BLaER1 (cell line): ENCODE data around the gene GEMIN7.

Experiments used
- H3K27ac ChIP-seq: shearing (Covaris generic); formaldehyde crosslinking; 2 replicates; pipeline ENCODE4 v1.8.1; 2022
- H3K27me3 ChIP-seq: shearing (Covaris generic); formaldehyde crosslinking; 2 replicates; pipeline ENCODE4 v1.8.1; 2022
- H3K36me3 ChIP-seq: shearing (Covaris generic); formaldehyde crosslinking; 2 replicates; pipeline ENCODE4 v1.8.1; 2022
- H3K4me1 ChIP-seq: shearing (Covaris generic); formaldehyde crosslinking; 2 replicates; pipeline ENCODE4 v1.8.1; 2022
- H3K4me2 ChIP-seq: shearing (Covaris generic); formaldehyde crosslinking; 2 replicates; pipeline ENCODE4 v1.8.1; 2022
- H3K4me3 ChIP-seq: shearing (Covaris generic); formaldehyde crosslinking; 2 replicates; pipeline ENCODE4 v1.8.1; 2022
- H3K9ac ChIP-seq: shearing (Covaris generic); formaldehyde crosslinking; 2 replicates; pipeline ENCODE4 v1.8.1; 2022
- H3K9me3 ChIP-seq: shearing (Covaris generic); formaldehyde crosslinking; 2 replicates; pipeline ENCODE4 v1.8.1; 2022
- H4K20me1 ChIP-seq: shearing (Covaris generic); formaldehyde crosslinking; 2 replicates; pipeline ENCODE4 v1.8.1; 2022
- Cebpa-rat ChIP-seq: shearing (Covaris generic); IDR thresholded peaks from 2 replicates; pipeline ENCODE4 v1.8.1; 2022

Gene GEMIN7

DNA sequence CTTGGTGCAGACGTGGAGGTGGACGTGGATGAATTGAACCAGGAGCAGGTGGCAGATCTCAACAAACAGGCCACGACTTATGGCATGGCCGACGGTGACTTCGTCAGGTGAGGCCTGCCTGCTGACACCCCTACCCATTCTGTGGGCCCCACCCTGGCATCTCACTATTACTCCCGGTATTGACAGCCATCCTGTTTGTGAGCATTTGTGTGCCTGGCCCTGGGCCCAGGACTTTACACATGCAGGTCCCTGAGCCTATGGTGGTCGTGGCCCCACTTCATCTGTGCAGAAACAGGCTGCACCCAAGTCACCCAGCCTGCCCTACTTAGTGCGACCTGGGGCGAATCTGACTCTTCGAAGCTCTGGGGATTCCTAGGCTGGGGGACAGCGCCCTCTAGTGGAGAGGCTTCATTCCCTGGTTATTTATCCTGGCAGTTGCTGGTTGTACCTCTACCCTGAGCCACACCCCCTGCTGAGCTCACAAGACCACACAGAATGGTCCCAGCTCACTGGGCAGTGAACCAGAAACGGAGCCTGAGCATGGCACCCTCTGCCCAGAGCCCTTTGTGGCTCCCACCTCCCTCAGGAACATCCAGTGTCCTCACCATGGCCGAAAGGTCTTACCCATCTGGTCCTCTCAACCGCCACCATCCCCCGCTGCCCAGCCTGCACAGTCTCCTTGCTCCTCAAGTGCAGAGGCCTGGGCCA lies 19.6 kb upstream of the GEMIN7 start:
- H3K4me2 ChIP-seq, result no peak overlapping the region
- H3K27ac ChIP-seq, result no peak overlapping the region
- no peaks in the 10 kb centered on the region for H3K27me3 ChIP-seq
- no peaks in the 10 kb centered on the region for H3K4me1 ChIP-seq
- no peak for TF ChIP-seq Cebpa-rat
- no peak overlapping the region for H3K4me3 ChIP-seq
- peaks cover 77% of the 10 kb centered on the region for H4K20me1 ChIP-seq
- H3K9me3 ChIP-seq, result no peaks in the 10 kb centered on the region
- H3K9ac ChIP-seq, result no peak overlapping the region
- H3K36me3 ChIP-seq, result peaks cover 100% of the 10 kb centered on the region

DNA sequence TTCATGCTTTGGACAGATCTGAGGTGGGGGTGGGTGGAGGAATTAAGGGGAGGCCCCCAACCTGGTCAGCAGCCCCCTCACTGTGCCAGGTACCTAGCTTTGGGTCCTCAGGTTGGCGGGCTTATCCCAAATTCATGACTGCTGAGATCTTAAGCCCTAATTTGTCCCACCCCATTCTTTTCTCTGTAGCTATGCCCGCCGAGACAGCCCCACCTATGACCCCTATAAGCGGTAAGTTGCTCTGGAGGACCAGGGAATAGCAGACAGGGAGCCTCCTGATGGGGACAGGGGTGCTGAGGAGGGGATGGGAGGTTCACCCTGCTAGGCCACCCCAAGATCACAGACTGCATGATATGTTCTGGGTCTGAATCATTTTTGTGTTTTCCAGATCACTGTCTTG lies 17.1 kb upstream of the GEMIN7 start:
- Histone ChIP-seq H4K20me1 (peaks cover 74% of the 10 kb centered on the region), H3K9ac (no peak overlapping the region), H3K27ac (no peak overlapping the region), H3K27me3 (no peaks in the 10 kb centered on the region), H3K36me3 (peaks cover 99% of the 10 kb centered on the region), H3K4me3 (no peak overlapping the region), H3K9me3 (no peaks in the 10 kb centered on the region), H3K4me1 (no peaks in the 10 kb centered on the region), H3K4me2 (no peak overlapping the region)
- no peak for TF ChIP-seq Cebpa-rat

DNA sequence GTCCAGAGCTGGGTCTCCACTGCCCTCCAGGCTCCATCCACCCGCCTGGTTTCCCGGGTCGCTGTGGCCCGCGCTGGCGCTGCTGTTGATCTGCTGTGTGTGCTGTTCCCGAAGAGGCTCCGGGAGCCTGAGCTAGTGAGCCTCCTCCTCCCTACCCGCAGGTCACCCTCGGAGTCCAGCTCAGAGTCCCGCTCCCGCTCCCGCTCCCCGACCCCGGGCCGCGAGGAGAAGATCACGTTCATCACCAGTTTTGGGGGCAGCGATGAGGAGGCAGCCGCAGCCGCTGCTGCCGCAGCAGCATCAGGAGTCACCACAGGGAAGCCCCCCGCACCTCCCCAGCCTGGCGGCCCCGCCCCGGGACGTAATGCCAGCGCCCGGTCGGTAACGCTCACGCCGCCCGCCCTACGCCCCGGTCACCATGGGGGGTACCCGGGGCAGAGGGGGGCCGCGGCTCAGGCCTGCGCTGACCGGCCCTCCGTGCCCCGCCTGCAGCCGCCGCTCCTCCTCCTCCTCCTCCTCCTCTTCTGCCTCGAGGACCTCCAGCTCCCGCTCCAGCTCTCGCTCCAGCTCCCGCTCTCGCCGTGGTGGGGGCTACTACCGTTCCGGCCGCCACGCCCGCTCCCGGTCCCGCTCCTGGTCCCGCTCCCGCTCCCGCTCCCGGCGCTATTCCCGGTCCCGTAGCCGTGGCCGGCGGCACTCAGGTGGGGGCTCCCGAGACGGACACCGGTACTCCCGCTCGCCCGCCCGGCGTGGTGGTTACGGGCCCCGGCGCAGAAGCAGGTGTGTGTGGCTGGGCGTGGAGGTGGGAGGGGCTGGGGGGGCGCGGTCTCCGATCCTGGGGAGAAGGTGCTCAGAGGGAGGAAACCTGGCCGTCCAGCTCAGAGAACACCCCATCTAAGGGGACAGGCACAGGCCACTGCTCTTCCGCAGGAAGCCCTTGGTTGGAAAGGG lies 14.9 kb upstream of the GEMIN7 start:
- Histone ChIP-seq H4K20me1 (peaks cover 68% of the 10 kb centered on the region), H3K9ac (no peak overlapping the region), H3K4me3 (no peak overlapping the region), H3K27me3 (no peaks in the 10 kb centered on the region), H3K4me1 (no peaks in the 10 kb centered on the region), H3K9me3 (no peaks in the 10 kb centered on the region), H3K36me3 (peaks cover 96% of the 10 kb centered on the region), H3K4me2 (no peak overlapping the region), H3K27ac (no peak overlapping the region)
- TF ChIP-seq Cebpa-rat, result no peak

DNA sequence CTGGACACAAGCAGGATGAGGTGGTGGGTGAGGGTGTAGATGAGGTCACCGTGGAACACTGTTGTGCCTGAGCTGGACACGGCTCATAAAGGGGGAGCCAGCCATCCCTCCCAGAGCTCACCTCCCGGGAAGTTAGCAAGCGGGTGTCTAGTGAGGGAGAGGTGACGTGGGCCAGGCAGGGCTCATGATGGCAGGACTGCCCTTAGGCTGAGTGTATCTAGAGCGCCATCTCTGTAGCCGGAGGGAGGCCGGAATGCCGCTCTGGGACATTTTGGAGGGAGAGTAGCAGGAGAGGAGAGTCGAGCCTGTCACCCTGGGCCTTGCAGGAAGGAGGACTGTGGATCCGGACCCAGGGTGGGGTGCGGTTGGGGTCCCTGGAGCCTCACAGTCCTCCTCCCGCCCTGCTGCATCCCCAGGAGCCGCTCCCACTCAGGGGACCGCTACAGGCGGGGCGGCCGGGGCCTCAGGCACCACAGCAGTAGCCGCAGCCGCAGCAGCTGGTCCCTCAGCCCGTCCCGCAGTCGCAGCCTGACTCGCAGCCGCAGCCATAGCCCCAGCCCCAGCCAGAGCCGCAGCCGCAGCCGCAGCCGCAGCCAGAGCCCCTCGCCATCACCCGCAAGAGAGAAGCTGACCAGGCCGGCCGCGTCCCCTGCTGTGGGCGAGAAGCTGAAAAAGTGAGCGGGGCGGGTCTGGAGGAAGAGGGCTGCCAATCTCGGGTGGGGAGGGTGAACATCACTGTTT lies 12.0 kb upstream of the GEMIN7 start:
- Histone ChIP-seq H3K4me1 (peaks cover 11% of the 10 kb centered on the region), H3K36me3 (peaks cover 96% of the 10 kb centered on the region), H4K20me1 (peaks cover 77% of the 10 kb centered on the region), H3K9me3 (no peaks in the 10 kb centered on the region), H3K4me2 (no peak overlapping the region), H3K9ac (no peak overlapping the region), H3K27ac (peak overlapping the region; percentile 12; the same call in 1 of the 2 replicates), H3K27me3 (no peaks in the 10 kb centered on the region), H3K4me3 (no peak overlapping the region)
- TF ChIP-seq Cebpa-rat, result no peak

DNA sequence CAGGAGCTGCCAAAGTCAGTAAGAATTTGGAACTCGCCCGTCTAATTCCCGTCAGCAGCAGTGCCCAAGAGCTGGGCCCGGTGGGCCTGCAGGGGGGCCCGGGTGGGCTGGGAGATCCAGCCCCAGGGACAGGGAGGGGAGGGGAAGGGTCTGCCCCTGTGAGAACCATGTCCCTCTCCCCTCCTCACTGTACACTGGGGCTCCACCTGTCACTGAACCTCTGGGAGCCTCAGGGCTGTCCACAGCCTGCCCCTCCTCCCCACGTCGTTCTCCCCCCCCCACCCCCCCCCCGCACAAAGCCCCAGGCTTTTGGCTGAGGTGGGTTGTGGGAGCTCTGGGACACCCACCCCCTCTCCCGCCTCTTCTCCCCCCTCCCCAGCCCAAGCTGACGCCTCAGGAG lies 11.0 kb upstream of the GEMIN7 start:
- peaks cover 18% of the 10 kb centered on the region for H3K4me1 ChIP-seq
- peaks cover 86% of the 10 kb centered on the region for H4K20me1 ChIP-seq
- peaks cover 96% of the 10 kb centered on the region for H3K36me3 ChIP-seq
- no peak overlapping the region for H3K4me3 ChIP-seq
- peak overlapping the region; percentile 12; the same call in 1 of the 2 replicates for H3K27ac ChIP-seq
- no peak for TF ChIP-seq Cebpa-rat
- peak overlapping the region; percentile 7; the same call in 1 of the 2 replicates for H3K9ac ChIP-seq
- H3K4me2 ChIP-seq, result no peak overlapping the region
- H3K27me3 ChIP-seq, result no peaks in the 10 kb centered on the region
- no peaks in the 10 kb centered on the region for H3K9me3 ChIP-seq

DNA sequence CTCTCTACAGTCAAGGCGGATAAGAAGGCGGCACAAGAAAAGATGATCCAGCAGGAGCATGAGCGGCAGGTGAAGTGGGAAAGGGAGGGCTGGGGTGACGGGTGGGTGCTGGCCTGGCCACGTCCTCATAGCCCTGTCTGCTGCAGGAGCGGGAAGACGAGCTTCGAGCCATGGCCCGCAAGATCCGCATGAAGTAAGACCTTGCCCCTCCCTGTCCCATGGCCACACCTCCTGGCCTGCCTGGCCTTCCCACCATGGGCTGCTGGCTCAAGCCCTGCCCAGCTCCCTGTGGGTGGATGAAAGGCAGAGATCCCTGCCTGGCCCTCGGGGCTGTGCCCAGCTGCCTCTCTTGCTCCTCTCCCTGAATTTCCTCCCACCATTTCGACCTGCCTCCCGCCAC lies 10.0 kb upstream of the GEMIN7 start:
- Histone ChIP-seq H3K27me3 (no peaks in the 10 kb centered on the region), H3K9ac (no peak overlapping the region), H3K4me3 (no peak overlapping the region), H3K27ac (peak overlapping the region; percentile 18; the same call in 1 of the 2 replicates), H3K4me2 (no peak overlapping the region), H3K4me1 (peaks cover 28% of the 10 kb centered on the region), H3K9me3 (no peaks in the 10 kb centered on the region), H3K36me3 (peaks cover 96% of the 10 kb centered on the region), H4K20me1 (peaks cover 89% of the 10 kb centered on the region)
- TF ChIP-seq Cebpa-rat, result no peak

DNA sequence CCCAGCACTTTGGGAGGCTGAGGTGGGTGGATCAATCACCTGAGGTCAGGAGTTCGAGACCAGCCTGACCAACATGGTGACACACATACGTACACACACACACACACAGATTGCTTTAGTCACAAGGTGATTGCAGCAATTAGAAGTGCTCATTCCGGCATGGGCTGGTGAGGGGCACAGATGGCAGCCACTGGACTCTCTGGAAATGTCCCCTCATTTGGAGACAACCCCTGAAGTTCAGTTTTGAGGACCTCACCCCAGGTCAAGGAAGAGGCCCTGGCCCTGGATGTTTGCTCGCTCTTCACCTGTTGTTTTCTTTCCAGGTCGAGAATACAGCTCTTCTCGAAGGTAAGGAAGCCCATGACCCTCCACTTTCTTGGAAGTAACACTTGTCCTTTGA lies 8.8 kb upstream of the GEMIN7 start:
- H3K36me3 ChIP-seq, result peaks cover 92% of the 10 kb centered on the region
- H3K9ac ChIP-seq, result no peak overlapping the region
- H3K4me3 ChIP-seq, result no peak overlapping the region
- no peak overlapping the region for H3K4me2 ChIP-seq
- TF ChIP-seq Cebpa-rat, result no peak
- no peaks in the 10 kb centered on the region for H3K9me3 ChIP-seq
- peaks cover 89% of the 10 kb centered on the region for H4K20me1 ChIP-seq
- H3K27me3 ChIP-seq, result no peaks in the 10 kb centered on the region
- H3K27ac ChIP-seq, result no peak overlapping the region
- peaks cover 38% of the 10 kb centered on the region for H3K4me1 ChIP-seq

DNA sequence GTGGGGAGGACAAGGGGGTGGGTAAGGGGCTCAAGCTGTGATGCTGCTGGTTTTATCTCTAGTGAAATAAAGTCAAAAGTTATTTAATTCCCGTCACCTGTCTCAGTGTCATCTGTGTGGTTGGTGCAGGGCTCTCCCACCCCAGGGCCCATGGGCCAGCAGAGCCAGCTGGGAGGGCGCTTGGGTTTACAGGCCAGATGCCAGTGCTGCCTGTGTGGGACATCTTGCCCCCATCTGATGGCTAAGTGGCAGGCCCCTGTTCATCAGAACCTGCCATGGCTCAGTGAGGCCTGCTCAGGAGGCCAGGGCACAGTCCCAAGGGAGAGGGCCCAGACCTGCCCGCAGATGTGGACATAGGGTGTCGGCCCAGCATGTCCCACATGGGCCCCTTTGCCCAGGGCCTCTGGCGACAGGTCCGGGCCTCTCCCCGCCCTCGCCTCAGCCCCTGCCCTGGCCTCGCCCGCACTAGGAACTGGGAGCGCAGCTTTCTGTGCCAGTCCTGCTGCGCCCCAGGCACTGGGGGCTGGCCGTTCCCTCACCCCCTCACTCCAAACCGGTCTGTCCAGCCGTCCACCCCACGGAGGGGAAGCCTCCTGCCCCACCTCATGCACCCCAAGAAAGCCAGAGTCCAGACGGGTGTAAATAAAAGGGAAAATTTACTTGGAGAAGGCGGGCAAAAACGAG lies 8.1 kb upstream of the GEMIN7 start:
- H3K27ac ChIP-seq, result no peak overlapping the region
- H3K36me3 ChIP-seq, result peaks cover 85% of the 10 kb centered on the region
- peak overlapping the region; percentile 19; the same call in 1 of the 2 replicates for H3K4me2 ChIP-seq
- peaks cover 81% of the 10 kb centered on the region for H4K20me1 ChIP-seq
- TF ChIP-seq Cebpa-rat, result no peak
- peaks cover 38% of the 10 kb centered on the region for H3K4me1 ChIP-seq
- no peak overlapping the region for H3K4me3 ChIP-seq
- no peaks in the 10 kb centered on the region for H3K9me3 ChIP-seq
- no peak overlapping the region; the same call in 1 of the 2 replicates for H3K9ac ChIP-seq
- H3K27me3 ChIP-seq, result no peaks in the 10 kb centered on the region

DNA sequence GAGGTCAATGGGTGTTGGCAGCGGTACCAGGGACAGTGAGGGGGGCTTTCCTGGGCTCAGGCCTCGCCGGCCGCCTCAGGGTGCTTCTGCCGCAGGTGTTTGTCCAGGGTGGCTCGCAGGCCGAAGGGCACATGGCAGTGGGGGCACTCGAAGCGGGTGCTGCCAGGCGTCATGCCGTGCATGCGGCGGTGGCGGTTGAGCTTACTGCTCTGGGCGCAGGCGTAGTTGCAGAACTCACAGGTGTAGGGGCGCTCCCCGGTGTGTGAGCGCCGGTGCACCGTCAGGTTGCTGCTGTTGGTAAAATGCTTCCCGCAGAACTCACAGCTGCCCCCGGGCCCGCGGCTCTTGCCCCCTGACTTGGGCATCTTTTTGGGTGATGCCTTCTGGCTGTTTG lies 7.5 kb upstream of the GEMIN7 start:
- H4K20me1 ChIP-seq, result peaks cover 78% of the 10 kb centered on the region
- no peak overlapping the region for H3K4me2 ChIP-seq
- H3K27me3 ChIP-seq, result no peaks in the 10 kb centered on the region
- no peak overlapping the region for H3K4me3 ChIP-seq
- peaks cover 80% of the 10 kb centered on the region for H3K36me3 ChIP-seq
- peaks cover 40% of the 10 kb centered on the region for H3K4me1 ChIP-seq
- H3K9ac ChIP-seq, result no peak overlapping the region
- no peaks in the 10 kb centered on the region for H3K9me3 ChIP-seq
- H3K27ac ChIP-seq, result no peak overlapping the region
- TF ChIP-seq Cebpa-rat, result no peak
